Fibroblast of upper back skin (primary cell): ENCODE results near the gene LSM14B.
"Not testable (repeated sequence)": the region's sequence is repeated elsewhere in the genome, so short reads cannot be mapped to it uniquely, and the experiment has no call there.

ENCODE experiments used
- DNase-seq: peaks from one replicate; pipeline ENCODE4 v3.0.0-alpha.2; 2013

LSM14B gene

GRCh38 chr20:62147528-62147927 is 25.3 kb downstream of the LSM14B start:
- DNase-seq, result no peak

DNA sequence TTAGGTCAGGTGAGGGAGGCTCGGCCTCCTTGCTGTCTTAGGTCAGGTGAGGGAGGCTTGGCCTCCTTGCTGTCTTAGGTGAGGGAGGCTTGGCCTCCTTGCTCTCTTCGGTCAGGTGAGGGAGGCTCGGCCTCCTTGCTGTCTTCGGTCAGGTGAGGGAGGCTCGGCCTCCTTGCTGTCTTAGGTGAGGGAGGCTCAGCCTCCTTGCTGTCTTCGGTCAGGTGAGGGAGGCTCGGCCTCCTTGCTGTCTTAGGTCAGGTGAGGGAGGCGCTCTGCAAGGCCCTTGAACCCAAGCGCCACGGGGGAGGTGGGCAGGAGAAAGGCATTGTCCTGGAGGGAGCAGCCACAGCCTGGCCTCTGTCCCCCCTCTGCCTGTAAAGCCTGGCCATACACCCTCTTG is 26.1 kb downstream of the LSM14B start:
- DNase-seq, result not testable (repeated sequence)

GRCh38 chr20:62148908-62149314 is 26.6 kb downstream of the LSM14B start:
- DNase-seq, result no peak

DNA sequence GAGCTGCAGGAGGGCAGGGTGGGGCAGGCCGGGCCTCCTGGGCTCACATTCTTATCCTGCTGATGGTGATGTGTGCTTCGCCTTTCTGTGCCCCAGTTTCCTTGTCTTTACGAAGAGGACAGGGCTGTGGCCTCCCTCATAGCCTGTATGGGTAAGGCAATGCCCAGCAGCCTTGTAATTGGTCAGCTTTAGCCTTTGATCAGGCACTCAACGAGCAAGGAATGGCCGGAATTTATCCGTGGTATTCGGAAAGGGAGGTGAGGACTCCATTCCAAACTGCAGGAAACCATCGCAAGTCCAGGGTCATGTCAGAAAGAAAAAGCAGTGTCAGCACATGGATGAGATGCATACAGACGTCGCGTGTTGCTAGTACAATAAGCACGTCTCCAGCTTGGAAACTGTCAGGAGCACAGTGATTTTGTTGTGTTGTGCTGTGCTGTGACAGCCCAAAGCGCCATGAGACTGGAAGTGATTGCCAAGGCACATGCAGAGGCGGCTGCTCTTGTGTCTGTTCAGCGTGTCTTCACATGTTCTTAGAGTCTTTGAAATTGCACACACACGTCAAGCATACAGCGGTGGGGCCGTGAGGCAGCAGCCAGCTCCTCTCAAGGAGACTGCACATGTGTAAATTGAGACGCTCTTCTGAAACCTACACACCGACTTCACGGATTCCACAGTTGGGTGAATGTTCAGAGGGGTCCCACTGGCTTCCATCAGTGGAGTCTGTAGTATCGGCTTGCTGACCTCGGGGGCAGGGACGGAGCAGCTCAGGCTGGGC is 27.4 kb downstream of the LSM14B start:
- peak; percentile 48 for DNase-seq

DNA sequence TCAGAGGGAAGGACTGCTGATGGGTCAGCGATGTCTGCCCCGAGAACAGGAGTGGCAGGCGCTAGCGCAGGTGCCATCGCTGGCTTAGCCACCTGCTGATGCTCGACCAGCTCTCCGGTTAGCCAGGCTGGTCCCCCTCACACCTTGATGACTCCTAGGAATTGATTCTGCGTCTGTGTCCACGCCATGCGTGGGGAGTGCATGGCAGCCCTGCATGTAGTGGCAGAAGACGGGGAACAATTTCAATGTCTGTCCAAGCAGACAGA is 28.0 kb downstream of the LSM14B start:
- DNase-seq, result no peak

DNA sequence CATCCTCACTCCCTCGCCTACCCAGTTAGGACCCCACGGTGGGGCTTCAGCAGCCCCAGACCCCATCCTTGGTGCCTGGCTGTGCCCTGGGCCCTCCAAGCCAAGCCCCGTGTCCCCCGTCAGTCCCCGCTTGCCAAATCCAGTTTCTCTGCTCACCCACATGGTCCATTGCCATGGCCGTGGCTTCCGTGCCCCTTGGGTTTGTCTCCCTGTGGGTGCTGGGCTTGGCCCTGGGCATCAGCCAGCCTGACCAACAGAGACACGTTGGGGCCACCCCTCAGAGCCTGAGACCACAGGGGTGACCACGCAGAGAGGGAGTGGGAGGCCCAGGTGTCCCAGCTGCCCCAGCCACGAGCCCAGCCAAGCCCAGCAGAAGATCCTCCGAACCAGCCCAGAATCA is 28.9 kb downstream of the LSM14B start:
- DNase-seq, result no peak

DNA sequence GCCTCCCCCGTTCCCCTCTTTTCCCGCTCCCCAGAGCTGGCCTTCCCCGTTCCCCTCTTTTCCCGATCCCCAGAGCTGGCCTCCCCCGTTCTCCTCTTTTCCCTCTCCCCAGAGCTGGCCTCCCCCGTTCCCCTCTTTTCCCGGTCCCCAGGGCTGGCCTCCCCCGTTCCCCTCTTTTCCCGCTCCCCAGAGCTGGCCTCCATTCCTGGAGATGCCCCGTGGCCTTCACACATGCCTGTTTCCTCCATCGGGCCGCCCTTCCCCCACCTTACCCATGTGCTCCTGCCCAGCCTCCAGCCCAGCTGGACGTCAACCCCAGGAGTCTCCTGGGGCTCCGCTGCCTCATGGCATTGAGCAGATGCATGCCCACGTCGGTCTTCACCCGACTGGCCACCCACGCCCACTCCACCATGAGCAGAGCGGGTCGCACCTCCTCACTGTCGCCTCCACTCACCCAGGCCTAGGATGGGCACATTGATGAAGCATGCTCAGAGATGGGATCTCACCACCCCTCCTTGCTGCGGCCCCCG is 29.6 kb downstream of the LSM14B start:
- no peak for DNase-seq

DNA sequence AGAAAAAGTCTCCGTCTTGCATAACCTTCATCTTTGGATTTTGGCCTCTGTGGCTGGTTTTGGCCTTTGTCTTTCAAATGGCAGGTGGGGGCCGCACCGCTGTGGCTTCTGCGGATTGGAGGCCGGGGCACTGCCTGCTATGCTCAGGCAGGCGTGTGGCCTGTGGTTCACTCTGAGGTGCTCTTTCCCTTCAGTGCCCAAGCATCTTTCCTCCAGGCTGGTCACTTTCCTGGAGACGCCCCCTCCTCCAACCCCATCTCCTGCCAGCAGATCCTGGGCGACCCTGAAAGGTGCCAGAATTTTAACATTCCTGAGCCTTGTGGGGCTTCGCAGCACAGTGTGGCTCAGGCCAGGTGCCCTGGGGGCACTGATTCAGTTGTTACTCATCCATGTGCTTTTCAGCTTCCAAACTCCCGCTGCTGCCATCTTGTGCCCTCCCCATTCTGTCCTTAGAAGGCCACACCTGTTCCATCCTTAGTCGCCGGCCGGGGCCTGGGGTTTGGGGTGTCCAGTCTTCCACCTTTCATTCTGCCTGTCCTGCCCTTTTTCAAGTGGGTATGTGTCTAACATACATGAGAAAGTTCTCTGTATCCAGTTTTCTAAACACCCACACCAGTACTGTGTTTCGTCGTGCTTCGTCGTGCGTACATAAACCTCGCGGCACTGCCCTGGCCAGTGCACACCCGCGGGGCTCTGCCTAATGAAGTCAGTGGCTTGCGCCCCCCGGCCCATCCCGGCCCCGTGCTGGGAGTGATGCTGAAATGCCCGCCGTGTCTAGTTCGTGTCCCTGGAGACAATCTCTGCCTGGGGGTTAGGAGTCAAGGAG is 33.4 kb downstream of the LSM14B start:
- DNase-seq, result no peak

- no peak for DNase-seq
These were observed 33.9 kb downstream of the LSM14B start for GRCh38 chr20:62156254-62156556.

- DNase-seq, result peak; percentile 41
These were observed 34.5 kb downstream of the LSM14B start for GRCh38 chr20:62156592-62157386.

DNA sequence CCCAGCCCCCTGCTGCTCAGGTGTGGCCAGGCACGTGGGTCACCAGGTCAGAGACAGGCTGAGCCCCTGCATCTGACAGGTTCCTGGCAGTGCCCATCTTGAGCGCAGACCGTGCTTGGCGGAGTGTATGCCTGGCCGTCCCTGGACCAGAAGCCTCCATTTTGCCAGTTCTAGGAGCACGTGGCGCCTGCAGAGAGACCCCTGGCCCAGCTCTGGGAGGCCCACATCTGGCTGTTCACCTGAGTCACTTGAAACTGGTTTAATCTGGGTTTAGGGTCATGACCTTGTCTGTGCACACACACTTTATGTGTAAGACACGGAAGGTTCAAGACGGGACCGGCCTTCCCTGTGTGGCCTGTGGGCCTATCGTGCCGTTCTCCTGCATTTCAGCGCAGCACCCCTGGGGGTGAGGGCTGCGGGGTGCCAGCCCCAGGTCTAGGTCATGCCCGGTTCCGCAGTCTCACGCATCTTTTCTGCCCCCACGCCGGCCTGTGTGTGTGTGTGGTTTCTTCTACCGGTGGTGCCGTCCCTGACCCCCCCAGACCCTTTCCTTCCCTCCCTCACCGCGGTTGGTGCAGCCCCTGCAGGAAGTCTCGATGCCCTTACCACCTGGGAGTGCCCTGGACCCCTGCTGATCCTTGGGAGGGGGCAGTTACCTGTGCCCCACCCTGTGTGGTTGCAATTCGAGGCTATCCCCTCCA is 35.3 kb downstream of the LSM14B start:
- no peak for DNase-seq

- no peak for DNase-seq
These were observed 35.8 kb downstream of the LSM14B start for GRCh38 chr20:62158088-62158400.

GRCh38 chr20:62158541-62158940 is 36.3 kb downstream of the LSM14B start:
- no peak for DNase-seq

- DNase-seq, result no peak
These were observed 36.8 kb downstream of the LSM14B start for GRCh38 chr20:62159052-62159451.

- no peak for DNase-seq
These were observed 37.6 kb downstream of the LSM14B start for GRCh38 chr20:62159839-62160238.

- DNase-seq, result no peak
These were observed 38.0 kb downstream of the LSM14B start for GRCh38 chr20:62160253-62160652.

GRCh38 chr20:62160876-62161275 is 38.6 kb downstream of the LSM14B start:
- DNase-seq, result no peak

DNA sequence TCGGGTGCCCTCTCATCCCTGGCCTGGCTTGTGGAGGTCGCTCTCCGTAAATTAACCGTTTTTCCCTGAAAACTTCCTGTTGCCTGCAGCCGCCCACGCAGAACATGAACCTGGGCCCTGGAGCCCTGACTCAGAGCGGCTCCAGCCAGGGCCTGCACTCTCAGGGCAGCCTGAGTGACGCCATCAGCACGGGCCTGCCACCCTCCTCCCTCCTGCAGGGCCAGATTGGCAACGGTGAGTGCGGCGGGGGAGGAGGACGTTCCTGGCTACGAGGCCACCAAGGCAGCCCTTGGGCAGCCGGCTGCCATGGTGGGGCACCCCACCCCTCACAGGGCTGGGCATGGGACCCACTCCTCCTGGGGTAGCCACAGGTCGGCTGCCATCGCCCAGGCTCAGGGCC is 39.1 kb downstream of the LSM14B start:
- DNase-seq, result no peak

- DNase-seq, result no peak
These were observed 40.6 kb downstream of the LSM14B start for GRCh38 chr20:62162765-62163484.

DNA sequence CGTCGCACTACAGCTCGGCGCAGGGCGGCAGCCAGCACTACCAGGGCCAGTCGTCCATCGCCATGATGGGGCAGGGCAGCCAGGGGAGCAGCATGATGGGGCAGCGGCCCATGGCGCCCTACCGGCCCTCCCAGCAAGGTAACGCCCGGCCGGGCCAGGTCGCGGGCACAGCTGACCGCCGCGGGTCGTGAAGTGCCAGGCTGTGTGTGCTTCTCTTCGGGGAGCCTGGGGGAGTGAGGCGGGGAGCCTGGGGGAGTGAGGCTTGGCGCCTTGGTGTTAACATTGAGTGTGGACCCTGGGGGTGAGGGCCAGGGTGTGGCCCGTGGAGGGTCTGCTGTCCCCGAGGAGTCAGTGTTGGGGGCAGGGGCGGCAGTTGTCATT is 41.2 kb downstream of the LSM14B start:
- no peak for DNase-seq

DNA sequence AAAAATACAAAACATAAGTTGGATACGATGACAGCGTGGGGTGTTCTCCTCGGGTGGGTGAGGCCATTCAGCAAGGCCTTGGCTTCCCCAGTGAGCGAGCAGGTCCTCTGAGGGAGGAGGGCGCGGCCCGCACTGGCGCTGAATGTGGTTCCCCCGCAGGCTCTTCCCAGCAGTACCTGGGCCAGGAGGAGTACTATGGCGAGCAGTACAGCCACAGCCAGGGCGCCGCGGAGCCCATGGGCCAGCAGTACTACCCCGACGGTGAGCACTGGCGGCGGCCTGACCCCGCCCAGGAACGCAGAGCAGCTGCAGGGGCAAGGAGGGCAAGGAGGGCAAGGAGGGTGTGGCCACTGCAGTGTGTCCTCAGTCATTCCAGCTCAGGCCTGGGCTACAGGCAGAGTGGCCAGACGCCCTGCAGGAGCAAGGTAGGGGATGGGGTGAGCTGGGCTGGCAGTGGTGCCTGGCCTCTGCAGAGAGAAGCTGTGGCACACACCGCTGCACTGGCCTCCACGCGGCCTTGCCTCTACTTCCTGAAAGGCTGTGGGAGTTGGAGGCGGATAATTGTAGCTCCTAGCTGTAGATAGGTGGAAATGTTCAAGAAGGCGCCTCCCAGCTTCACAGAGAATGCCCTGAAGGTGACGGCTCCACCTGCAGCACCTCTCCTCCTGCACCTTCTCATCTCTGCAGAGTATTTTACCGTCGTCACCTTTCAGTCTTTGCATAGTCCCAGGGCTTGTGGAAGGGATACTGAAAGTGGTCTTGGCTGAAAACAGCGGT is 41.9 kb downstream of the LSM14B start:
- DNase-seq, result no peak
